Inferior parietal cortex (tissue), 1 donor: ENCODE data around the gene ISYNA1.

Experiments used
- DNase-seq: peaks from one replicate; pipeline ENCODE4 v3.0.0-alpha.2; 2016; ENCODE audit errors: extremely low spot score

The ISYNA1 gene

DNA sequence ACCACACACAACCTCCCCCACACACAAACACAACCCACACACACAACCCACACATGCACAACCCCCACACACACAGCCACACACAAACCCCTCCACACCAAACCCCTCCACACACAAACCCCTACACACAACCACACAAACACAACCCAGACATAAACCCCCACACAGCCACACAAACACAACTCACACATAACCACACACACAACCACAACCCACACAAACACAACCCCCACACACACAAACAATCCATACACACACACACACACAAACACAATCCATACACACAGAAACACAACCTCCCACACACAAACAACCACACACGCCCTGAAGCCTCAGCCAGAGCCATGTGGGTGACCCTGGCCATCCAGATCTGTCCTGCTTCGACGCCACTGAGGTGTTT, 30.0 kb upstream of the ISYNA1 start:
- DNase-seq = no peak

DNA sequence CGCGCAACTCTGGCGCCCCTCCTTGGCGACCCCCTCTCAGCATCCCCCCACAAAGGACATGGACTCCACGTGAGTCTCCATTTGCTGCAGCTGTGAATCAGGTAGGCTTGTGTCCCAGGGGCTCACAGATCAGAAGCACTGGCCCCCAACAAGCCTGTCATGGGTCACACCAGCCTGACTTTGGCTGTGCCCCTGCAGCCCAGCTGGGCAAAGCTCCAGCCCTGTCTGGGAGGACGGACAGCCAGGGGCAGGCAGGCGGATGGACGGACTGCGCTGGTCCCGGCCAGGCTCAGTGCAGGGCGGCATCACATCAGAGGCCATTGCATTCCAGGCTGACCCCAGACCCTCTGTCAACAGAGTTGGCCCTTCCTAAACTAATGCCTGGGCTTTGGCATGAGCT, 28.4 kb upstream of the ISYNA1 start:
- no peak for DNase-seq

DNA sequence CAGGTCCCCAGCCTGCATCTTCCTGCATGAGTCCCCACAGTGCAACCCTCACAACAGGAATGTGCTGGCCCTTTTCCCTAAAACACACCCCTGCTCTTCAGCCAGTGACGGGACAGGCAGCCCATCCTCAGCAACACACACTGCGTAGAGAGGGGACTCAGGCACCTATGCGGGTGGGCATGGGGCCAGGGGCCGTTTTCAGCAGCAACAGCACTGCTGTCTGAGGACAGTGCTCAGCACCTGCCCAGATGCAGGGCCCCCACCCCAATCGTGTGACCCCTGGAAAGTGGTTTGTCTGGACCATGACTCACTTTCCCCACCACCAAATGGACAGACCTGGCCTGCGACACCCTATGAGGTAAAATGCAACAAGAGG, 28.0 kb upstream of the ISYNA1 start:
- DNase-seq = no peak

DNA sequence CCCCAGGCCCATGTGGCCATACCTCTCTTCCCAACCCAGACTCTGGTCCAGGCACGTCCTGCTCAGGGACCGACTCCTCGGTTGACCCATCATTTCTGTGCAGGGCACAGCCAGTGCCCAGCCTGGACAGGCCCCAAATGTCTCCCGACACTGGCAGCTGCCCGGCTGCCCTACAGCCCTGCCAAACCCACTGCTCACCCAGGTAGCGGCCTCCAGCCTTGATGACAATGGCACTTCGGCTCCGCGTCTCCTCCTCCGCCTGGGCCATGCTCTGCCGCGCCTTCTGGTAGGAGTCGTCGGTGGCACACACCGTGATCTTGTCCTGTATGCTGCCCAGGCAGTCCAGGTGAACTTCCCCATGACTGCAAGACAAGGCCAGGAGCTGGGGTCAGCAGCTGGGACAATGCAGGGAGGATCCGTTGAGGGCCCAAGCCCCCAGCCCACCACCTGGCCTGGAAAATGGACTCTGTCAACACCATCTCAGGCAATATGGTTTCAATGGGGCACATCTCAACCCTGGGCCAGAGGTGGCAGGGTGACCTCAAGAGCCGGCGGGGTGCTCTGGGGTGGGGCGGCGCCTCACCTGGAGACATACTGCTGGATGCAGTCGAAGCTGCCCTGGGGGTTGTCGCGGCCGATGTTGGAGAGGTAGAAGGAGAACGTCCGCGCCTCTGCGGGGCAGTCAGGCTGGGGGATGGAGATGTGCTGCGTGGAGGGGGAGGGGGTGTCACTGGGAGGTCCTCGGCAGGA, 27.5 kb upstream of the ISYNA1 start:
- DNase-seq = no peak

DNA sequence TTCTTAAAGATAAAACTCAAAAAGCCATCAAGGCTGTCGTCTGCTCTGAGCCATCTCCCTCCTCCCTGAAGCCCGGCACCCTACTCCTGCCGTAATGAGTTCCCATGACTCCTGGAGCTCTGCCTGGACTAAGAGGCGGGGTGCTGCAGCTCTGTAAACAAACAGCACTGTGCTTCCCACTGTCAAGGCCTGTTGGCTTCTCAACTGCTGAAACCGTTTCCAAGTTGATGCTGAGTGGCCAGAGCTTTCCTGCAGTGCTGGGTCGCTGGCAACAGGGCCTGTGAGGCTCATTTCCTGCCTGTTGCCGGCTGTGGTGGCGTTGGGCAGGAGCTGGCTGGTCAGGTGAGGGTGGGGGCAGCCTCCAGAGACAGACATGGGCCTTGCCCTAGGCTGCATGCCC, 26.7 kb upstream of the ISYNA1 start:
- peak; percentile 79 for DNase-seq

DNA sequence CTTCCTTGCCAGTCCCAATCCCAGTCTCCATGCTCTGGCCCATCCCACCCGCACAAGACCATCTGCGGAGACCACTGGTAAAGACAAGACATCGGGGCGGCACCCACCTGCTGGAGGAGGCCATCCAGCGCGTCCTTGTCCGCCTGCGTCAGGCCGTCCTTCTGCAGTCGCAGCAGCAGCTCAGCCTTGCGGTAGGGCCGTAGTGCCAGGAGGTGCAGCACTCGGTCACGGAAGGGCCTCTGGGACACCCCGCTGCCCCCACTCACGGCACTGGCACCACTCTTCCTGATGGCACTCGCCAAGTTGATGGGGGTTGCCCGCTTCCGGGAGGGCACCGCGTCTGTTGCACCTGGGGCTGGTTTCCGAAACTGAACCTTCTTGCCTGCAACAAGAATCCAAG, 23.5 kb upstream of the ISYNA1 start:
- DNase-seq = no peak

DNA sequence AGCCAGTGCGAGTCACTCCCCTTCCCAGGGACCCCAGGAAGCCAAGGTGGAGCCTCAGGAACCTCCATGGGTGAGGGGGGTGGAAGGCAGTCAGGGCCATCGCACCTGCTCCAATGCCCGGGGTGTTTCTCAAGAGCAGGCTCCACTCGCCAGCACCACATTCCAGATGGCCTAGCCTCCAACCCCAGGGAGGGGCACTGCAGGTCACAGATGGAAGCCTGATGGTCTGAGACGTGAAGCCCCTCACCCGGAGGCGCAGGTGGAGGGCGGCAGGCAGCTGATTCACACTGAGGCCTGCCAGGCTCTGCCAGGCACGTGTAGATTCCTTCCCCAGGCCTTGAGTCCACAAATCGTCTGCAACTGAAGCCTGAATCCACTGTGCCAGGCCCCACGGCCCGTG, 23.0 kb upstream of the ISYNA1 start:
- DNase-seq = no peak

DNA sequence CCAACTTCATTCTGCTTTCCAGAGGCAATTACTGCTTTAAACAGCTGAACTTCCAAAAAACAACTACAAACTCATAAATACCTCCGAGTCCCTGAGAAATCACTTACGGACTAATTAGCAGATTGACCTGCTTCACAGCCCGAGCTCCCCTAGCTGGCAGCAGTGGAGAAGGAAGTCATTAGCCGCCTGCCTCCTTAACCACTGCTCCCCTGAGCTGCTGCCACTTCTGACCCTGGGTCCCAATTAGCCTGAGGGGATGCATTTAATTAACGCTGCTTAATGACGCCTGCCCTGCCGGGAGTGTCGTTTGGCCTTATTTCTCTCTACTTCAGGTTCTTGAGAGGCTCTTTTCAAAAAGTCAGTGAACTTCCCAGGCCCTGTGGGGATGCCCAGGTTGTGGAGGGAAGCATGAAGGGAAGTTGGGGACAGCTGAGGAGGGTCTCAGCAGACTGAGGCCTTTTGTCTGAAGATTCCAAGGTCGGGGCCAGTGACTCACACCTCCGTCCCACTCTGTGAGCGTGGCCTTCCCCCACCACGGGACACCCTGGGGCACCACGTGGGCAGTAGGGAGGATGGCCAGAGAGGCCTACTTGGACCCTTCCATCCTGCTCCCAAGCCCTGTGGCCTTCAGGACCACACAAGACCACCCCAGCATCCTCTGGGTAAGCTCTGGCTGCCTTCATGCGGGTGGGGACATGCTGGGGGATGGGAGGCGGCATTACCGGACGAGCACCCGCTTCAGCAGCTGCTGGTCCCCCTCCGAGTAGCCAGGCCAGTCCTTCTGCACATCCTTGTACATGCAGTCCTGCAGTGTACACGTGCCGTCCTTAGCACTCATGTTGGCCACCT, 19.8 kb upstream of the ISYNA1 start:
- no peak for DNase-seq

DNA sequence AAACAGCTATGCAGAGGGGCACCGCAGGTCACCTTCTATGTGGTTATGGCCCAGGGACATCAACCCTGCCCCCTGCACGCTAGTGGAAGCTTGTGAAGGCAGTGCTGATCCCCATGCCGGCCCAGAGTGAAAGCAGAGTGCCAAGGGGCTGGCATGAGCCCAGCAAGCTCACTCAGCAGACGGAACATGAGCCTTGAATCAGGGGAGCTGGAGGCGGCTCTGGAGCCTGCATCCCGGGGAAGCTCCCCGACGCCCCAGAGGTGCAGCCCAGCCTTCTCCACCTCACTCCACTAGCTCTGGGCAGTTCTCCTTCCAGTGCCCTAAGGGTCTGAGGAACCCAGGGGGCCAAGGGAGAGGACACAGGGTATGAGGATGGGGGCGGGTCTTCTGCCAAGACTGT, 19.0 kb upstream of the ISYNA1 start:
- DNase-seq = no peak

DNA sequence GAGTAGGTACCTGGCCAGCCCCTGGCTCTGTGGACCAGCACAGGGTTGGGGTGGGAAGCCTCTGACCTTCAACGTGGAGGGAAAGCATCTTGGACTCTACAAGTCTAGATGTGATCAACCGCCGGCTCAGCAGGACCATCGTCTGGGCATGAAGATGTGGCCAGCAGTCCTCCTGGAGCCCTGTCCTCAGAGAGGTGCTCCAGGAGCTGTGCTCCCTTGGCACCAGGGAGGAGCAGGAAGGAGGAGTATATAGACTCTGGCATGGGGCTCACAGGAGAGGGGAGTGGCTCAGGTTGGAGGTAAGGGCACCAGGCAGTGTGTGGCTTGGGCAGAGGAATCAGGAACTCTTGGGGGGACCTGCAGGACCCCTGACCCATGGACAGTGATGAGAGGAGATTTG, 18.3 kb upstream of the ISYNA1 start:
- no peak for DNase-seq

DNA sequence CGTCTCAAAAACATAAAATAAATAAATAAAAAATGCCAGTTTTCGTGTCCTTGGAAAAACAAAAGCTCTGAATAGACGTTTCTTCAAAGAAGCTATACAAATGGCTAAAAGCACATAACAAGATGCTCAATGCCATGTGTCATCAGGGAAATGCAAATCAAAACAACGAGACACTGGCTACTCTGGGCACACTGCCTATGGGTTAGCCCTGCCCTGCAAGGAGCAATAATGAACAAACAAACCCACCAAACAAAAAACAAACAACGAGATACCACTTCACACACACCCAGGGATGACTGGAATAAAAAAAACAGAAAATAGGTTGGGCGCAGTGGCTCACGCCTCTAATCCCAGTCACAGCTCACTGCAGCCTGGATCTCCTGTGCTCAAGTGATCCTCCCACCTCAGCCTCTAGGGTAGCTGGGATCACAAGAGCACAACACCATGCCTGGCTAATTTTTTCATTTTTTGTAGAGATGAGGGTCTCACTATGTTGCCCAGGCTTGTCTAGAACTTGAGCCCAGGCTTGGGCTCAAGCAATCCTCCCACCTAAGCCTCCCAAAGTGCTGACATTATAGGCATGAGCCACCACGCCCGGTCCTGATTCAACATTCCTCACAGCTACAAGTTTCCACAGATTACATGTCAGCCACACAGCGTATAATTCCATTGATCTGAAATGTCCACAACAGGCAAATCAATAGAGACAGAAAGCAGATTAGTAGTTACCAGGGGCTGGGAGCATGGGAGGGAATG, 15.5 kb upstream of the ISYNA1 start:
- DNase-seq = no peak

DNA sequence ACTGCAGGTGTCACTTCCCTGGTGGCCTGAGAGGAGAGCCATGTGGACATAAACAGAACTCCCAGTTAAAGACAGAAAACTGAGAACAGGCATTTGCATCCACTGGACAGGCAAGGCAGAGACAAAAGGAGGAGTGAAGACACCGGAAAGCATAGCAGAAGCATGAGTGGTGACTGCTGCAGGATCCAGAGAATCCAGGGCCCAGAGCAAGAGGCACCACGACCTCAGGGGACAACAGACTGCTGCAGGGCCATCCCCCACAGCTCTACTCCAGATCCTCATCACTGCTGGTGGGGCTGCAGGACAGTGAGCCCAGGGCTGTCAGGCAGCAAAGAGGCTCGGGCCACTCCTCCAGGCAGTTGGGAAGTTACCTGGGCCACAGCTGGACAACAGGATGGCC, 14.5 kb upstream of the ISYNA1 start:
- DNase-seq = no peak

DNA sequence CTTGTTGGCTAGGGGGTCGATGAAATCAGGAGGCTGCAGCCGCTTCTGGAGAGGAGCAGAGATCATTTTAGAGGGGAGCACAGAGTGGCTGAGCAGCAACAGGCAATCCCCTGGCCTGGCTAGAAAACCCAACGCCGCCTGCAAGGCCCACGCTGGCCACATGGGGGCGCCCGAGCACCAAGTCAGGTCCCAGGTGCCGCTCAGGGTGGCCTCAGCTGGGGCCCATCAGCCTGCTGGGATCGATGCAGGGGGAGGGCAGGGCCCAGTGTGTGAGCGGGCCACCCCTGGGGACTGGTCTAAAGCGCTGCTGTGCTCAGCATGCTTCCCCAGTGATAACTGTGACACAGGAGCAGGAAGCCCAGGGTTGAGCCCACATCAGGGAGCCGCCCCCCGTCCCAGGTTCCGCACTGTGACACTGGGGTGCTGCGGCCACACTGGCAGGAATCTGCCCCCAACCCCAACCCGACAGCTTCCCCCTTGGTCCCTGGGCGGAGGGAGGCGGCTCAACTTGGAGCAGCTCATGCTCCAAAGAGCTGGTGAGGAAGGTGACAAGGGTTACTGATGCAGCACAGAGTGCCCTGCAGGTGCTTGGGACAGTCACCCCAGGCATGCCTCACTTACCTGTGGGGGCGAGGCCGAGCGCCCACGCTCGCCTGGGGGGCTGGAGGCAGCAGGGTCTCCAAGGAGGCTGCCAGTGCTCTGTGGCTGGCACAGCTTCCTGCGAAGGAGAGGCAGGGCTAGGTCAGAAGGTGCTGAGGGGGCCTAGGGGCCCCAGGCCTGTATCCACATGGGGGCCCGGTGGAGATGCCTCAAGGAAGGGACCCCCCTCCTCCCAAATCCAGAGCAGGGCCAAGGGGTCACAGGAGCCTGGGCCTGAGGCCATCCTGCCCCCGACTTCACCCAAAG, 13.3 kb upstream of the ISYNA1 start:
- DNase-seq = peak; percentile 87

DNA sequence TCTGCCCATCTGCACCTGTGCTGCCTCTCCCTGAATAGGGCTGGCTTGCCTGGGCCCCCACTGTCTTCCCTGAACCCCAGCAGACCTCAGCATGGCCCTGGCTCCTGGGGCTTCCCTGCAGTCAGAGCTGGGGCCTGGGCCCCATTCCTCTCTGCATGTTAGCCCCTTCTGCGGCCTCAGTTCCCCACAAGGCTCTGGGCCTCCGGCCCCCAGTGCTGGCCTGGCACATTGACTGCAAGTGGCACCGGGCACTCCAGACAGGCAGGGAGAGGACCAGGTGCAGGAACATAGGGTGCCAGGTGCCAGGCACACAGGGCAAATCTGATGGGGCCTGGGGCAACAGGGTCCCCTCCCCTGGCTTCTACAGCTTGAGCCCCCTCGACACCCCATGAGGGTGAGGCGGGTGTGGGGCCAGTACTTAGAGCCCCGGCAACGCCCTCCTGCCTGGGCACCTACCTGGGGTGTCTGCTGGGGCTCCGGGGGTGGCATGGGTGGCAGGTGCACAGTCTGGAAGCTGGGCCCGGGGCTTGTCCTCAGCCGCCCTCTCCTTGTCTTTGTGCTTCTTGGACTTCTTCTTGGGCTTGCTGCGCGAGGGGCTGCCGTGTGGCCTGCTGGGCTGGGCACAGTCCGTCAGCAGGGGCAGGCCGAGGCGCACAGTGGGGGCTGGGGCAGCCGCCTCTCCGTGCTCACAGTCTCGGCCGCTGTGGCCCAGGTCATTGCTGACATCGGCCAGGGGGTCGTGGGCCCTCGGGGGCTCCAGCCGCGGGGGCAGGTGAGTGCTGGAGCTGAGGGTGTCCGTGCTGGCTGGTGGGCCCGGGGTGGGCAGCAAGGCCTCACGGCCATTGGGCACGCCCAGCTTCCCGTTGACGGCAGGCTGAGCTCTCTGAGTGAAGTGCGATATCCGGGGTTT, 12.3 kb upstream of the ISYNA1 start:
- DNase-seq = no peak

DNA sequence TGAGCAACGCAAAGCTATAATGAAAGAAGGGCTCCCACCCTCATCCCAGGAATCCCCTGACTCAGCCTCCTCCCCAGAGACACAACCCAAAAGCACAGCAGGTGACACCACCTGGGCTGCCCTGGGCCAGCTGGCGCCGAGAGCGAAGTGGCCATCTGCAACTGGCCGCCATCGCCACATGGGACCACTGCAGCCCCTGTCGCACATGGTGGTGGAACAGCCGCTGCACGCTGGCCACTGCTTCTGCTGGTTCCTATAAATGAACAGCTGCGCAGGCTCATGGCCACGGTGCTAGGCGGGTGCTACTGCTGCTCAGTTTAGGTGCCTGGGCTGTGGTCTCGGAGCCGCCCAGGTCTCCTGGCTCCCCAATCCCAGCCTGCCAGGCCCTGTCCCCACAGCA, 11.6 kb upstream of the ISYNA1 start:
- no peak for DNase-seq

DNA sequence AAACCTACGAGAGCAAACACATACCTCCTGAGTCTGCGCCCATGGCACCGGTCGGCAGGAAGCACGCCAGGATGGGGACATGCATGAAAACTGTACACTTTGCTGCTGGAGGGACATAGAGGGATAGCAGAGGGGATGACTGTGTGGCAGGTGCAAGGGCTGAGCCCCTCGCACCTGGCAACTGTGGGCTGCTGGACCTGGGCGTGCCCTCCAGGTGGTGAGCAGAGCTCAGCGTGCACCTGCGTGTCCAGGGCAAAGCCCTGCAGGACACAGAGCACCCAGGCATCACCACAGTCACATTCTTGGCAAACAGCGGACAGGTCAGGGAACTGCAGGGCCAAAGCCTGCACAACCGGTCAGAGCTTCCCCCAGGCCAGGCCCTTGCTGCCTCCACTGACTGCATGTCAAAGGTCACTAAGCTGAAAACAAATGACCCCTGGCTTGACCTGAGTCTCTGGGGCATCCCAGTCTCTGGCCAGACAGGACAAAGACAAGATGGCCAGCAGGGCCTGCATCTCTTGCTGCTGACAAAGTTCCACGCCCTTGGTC, 9.0 kb upstream of the ISYNA1 start:
- DNase-seq = no peak

DNA sequence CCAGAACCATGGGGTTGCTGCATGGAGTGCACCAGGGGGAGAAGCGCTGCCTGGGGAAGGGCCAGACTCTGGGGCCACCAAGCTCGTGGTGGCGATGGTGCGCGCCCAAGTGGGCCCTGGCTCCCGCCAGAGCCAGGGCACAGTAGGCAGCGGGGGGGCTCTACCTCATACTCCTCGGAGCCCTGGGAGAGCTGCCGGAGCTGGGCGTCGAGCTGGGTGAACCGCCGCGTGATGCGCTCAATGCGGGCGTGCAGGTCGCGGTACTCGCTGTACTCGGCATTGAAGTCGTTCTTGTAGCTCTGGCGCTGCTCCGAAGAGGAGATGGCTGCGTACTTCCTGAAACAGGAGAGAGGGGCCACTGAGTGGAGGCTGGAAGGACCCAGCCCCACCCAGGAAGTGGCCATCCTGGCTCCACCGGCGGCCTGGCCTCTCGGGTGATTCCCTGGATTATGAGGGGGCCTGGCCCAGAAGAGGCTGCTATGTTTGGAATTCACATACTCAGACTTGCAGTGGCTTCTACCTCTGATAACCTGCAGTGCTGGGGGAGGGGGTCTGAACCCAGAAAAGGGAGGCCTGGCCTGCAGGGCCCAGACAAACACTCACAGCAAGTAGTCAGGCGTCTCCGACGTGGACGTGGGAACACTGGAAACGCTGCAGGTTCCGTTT, 8.3 kb upstream of the ISYNA1 start:
- no peak for DNase-seq

DNA sequence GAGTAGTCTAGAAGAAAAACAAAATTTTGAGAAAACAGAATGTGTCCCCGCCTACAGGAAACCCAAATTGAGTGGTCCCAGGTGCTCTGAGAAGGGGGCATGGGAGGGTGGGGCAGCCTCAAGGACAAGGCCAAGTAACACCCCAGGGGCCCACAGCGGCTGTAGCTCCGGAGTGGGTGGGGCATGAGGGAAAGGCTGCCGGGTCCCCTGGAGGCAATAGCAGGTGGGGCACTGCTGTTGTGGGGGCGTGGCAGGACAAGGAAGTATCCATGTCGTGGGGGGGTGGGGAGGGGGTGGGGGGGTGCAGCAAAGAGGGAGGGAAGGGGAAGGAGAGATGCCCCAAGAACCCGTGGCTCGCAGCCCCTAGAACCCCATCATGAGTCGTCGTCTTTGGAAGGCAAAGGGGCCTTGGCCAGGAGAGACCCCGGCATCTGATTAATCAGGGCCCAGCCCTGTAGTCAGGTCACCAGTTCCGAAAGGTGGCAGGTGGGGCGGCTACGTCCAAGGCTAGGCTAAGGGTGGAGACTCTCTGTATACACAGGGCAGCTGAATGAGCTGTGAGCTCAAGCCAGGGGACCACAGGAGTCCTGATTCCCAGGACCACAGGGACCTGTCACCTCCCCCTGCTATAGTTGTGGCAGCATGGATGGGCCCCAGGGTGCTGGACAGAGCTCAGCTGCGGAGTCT, 7.5 kb upstream of the ISYNA1 start:
- no peak for DNase-seq

DNA sequence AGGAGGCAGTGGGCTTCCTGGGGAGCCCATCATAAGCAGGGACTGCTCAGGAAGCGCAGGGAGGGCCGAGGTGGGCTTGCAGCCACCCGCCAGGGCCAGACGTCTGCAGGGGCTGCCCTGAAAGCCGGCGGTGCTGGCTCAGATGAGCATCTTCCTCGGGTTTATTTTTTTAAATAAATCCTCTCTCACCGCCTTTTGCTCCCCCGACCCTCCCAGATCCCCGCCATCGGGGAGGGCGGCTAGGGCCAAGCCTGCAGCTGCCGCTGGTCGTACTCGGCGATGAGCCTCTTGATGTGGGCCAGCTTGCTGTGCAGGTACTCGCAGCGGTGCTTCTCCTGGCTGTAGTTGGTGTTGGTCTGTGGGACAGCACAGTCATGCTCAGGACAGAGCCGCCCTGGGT, 6.6 kb upstream of the ISYNA1 start:
- DNase-seq = no peak
